Activated CD8-positive, alpha-beta T cell treated with anti-CD3 and anti-CD28 coated beads, Interleukin-2, amount 10 ng/mL, durations not matched to agents 7 days and 5 days (primary cell): Measurements from ENCODE around the gene DPP8. TPM values are rescaled to one million over a fixed set of nuclear protein-coding genes. Genes with fewer than 3 reads are reported as not detected.

Experiments used
- ATAC-seq: fragments of 150-1000 bp; cut with Tn5 transposase; one replicate; pipeline ENCODE4 v1.10.0; 2021; ENCODE audit warnings: moderate library complexity
- CTCF ChIA-PET: fragments of 350-600 bp; sonication (Branson Sonifier 250); formaldehyde crosslinking; loops from one replicate; lab custom pipeline; 2021; ENCODE audit warnings: antibody characterized with exemption; lab: Charles Lee
- POLR2A ChIA-PET: fragments of 350-600 bp; sonication (Branson Sonifier 250); formaldehyde crosslinking; loops from one replicate; lab custom pipeline; 2021; ENCODE audit warnings: antibody characterized with exemption; lab: Charles Lee
- DNase-seq: peaks from one replicate; pipeline ENCODE4 v3.0.0-alpha.2; 2020
- H3K27ac Mint-ChIP-seq: one replicate; pipeline ENCODE4 v1.8.0; 2021; ENCODE audit warnings: mild to moderate bottlenecking, mixed read lengths
- H3K27me3 Mint-ChIP-seq: one replicate; pipeline ENCODE4 v1.8.0; 2021; ENCODE audit warnings: low read depth, mixed read lengths
- H3K36me3 Mint-ChIP-seq: one replicate; pipeline ENCODE4 v1.8.0; 2021; ENCODE audit warnings: low read depth, mixed read lengths
- H3K4me1 Mint-ChIP-seq: one replicate; pipeline ENCODE4 v1.8.0; 2021; ENCODE audit warnings: low read depth, mixed read lengths
- H3K4me3 Mint-ChIP-seq: one replicate; pipeline ENCODE4 v1.8.0; 2021; ENCODE audit warnings: mild to moderate bottlenecking, mixed read lengths
- H3K9me3 Mint-ChIP-seq: one replicate; pipeline ENCODE4 v1.8.0; 2022; ENCODE audit warnings: mixed read lengths; ENCODE audit not compliant: insufficient read depth
- total RNA-seq, 2 experiments: library from RNA; stranded (reverse); gene quantifications; one replicate each; pipeline ENCODE4 v1.2.3, GENCODE V29; 2021

DPP8 gene
- total RNA-seq, 2 experiments from 2014 or later: 44.6 to 46.7 TPM

GRCh38 chr15:65547841-65548240 is 30.4 kb upstream of the DPP8 start:
- Mint-ChIP-seq H3K27ac (no peak overlapping the region), H3K4me3 (no peak overlapping the region), H3K4me1 (peaks cover 15% of the 10 kb centered on the region), H3K36me3 (peaks cover 3% of the 10 kb centered on the region), H3K27me3 (no peaks in the 10 kb centered on the region), H3K9me3 (no peaks in the 10 kb centered on the region)
- no peak for DNase-seq
- ATAC-seq: no peak
- ChIA-PET CTCF (no interaction called here), POLR2A (no interaction called here)

- no peak for DNase-seq
- H3K4me1 Mint-ChIP-seq: peaks cover 6% of the 10 kb centered on the region
- H3K27ac Mint-ChIP-seq: no peak overlapping the region
- POLR2A ChIA-PET: interaction anchor here (1.2 kb wide), 1 partner anchor 10 kb away, joined by 3 read pairs; no protein-coding TSS in a partner anchor
- H3K9me3 Mint-ChIP-seq: no peaks in the 10 kb centered on the region
- peaks cover 2% of the 10 kb centered on the region for H3K36me3 Mint-ChIP-seq
- H3K4me3 Mint-ChIP-seq: no peak overlapping the region
- ATAC-seq: no peak
- H3K27me3 Mint-ChIP-seq: no peaks in the 10 kb centered on the region
- CTCF ChIA-PET: interaction anchor here (1.4 kb wide), 1 partner anchor 23 kb away, joined by 4 read pairs; no protein-coding TSS in a partner anchor
Observed at GRCh38 chr15:65541231-65541820, 23.8 kb upstream of the DPP8 start.

GRCh38 chr15:65540314-65540713 is 22.8 kb upstream of the DPP8 start:
- POLR2A ChIA-PET: interaction anchor here (1.2 to 1.6 kb wide), 2 partner anchors 9 to 24 kb away, joined by 3 to 6 read pairs; no protein-coding TSS in a partner anchor
- CTCF ChIA-PET: interaction anchor here (1.4 kb wide), 1 partner anchor 22 kb away, joined by 4 read pairs; no protein-coding TSS in a partner anchor
- peaks cover 2% of the 10 kb centered on the region for H3K36me3 Mint-ChIP-seq
- H3K4me3 Mint-ChIP-seq: no peak overlapping the region
- H3K9me3 Mint-ChIP-seq: no peaks in the 10 kb centered on the region
- peaks cover 6% of the 10 kb centered on the region for H3K4me1 Mint-ChIP-seq
- no peaks in the 10 kb centered on the region for H3K27me3 Mint-ChIP-seq
- ATAC-seq (no peak), DNase-seq (no peak)
- H3K27ac Mint-ChIP-seq: no peak overlapping the region

- POLR2A ChIA-PET: no interaction called here
- Mint-ChIP-seq H3K36me3 (peaks cover 8% of the 10 kb centered on the region), H3K4me1 (peaks cover 27% of the 10 kb centered on the region), H3K27me3 (no peaks in the 10 kb centered on the region), H3K9me3 (no peaks in the 10 kb centered on the region), H3K27ac (no peak overlapping the region), H3K4me3 (no peak overlapping the region)
- peak; percentile 9 for DNase-seq
- CTCF ChIA-PET: interaction anchor here (2.0 kb wide), 1 partner anchor 18 kb away, joined by 5 read pairs; the partner anchor contains the start of gene DPP8
- no peak for ATAC-seq
Observed at GRCh38 chr15:65535192-65535591, 17.7 kb upstream of the DPP8 start.

GRCh38 chr15:65533057-65533756 is 15.7 kb upstream of the DPP8 start:
- H3K9me3 Mint-ChIP-seq: no peaks in the 10 kb centered on the region
- peaks cover 8% of the 10 kb centered on the region for H3K36me3 Mint-ChIP-seq
- POLR2A ChIA-PET: no interaction called here
- H3K4me3 Mint-ChIP-seq: no peak overlapping the region
- H3K27ac Mint-ChIP-seq: no peak overlapping the region
- DNase-seq: no peak
- no peak for ATAC-seq
- CTCF ChIA-PET: no interaction called here
- H3K27me3 Mint-ChIP-seq: no peaks in the 10 kb centered on the region
- H3K4me1 Mint-ChIP-seq: peaks cover 31% of the 10 kb centered on the region

- no peak overlapping the region for H3K4me3 Mint-ChIP-seq
- H3K4me1 Mint-ChIP-seq: peaks cover 31% of the 10 kb centered on the region
- H3K36me3 Mint-ChIP-seq: peaks cover 6% of the 10 kb centered on the region
- DNase-seq (no peak), ATAC-seq (no peak)
- no peaks in the 10 kb centered on the region for H3K9me3 Mint-ChIP-seq
- H3K27ac Mint-ChIP-seq: no peak overlapping the region
- ChIA-PET CTCF (interaction anchor here (0.6 kb wide), 1 partner anchor 179 kb away, joined by 3 read pairs; no protein-coding TSS in a partner anchor), POLR2A (interaction anchor here (0.6 kb wide), 1 partner anchor 57 kb away, joined by 3 read pairs; no protein-coding TSS in a partner anchor)
- no peaks in the 10 kb centered on the region for H3K27me3 Mint-ChIP-seq
Observed at GRCh38 chr15:65532738-65533051, 15.2 kb upstream of the DPP8 start.

GRCh38 chr15:65530318-65531111 is 13.0 kb upstream of the DPP8 start, which contains the start of gene HACD3:
Gene HACD3, plus strand, starts transcription at chr15:65530463. Its CDS starts 169 bp downstream, at chr15:65530632.
- peak within 1 kb of the TSS; percentile 89 for H3K27ac Mint-ChIP-seq
- CTCF ChIA-PET: interaction anchor here (0.7 to 1.0 kb wide), 3 partner anchors 16 to 233 kb away, joined by 3 read pairs; partner anchors contain the start of gene RNU5B-1
- ATAC-seq: peak; percentile 99
- H3K4me1 Mint-ChIP-seq: peaks cover 31% of the 10 kb centered on the region
- POLR2A ChIA-PET: interaction anchor here (0.6 to 3.8 kb wide), 9 partner anchors 10 to 226 kb away, joined by 3 to 21 read pairs (median 4); partner anchors contain the start of genes DPP8, INTS14 and RNU5B-1
- H3K9me3 Mint-ChIP-seq: no peaks in the 10 kb centered on the region
- peaks cover 6% of the 10 kb centered on the region for H3K36me3 Mint-ChIP-seq
- no peaks in the 10 kb centered on the region for H3K27me3 Mint-ChIP-seq
- peak within 1 kb of the TSS; percentile 83 for H3K4me3 Mint-ChIP-seq
- peak; percentile 90 for DNase-seq

- Mint-ChIP-seq H3K27ac (peak overlapping the region; percentile 89), H3K27me3 (no peaks in the 10 kb centered on the region), H3K4me1 (peaks cover 31% of the 10 kb centered on the region), H3K36me3 (peaks cover 6% of the 10 kb centered on the region), H3K9me3 (no peaks in the 10 kb centered on the region), H3K4me3 (peak overlapping the region; percentile 83)
- POLR2A ChIA-PET: interaction anchor here (1.5 to 3.8 kb wide), 3 partner anchors 12 to 225 kb away, joined by 3 to 21 read pairs (median 8); partner anchors contain the start of genes DPP8 and RNU5B-1
- ATAC-seq: no peak
- no peak for DNase-seq
- CTCF ChIA-PET: no interaction called here
Observed at GRCh38 chr15:65529762-65530317, 12.4 kb upstream of the DPP8 start.

- Mint-ChIP-seq H3K27me3 (no peaks in the 10 kb centered on the region), H3K36me3 (peaks cover 3% of the 10 kb centered on the region), H3K9me3 (no peaks in the 10 kb centered on the region), H3K4me3 (no peak overlapping the region), H3K27ac (no peak overlapping the region), H3K4me1 (peaks cover 26% of the 10 kb centered on the region)
- DNase-seq: peak; percentile 22
- ATAC-seq: no peak
- ChIA-PET CTCF (interaction anchor here (0.8 to 0.9 kb wide), 3 partner anchors 16 to 143 kb away, joined by 3 to 4 read pairs (median 3); no protein-coding TSS in a partner anchor), POLR2A (interaction anchor here (1.5 to 3.8 kb wide), 3 partner anchors 10 to 224 kb away, joined by 3 to 21 read pairs (median 8); partner anchors contain the start of genes DPP8 and RNU5B-1)
Observed at GRCh38 chr15:65528461-65529060, 11.1 kb upstream of the DPP8 start.

- Mint-ChIP-seq H3K4me3 (no peak overlapping the region), H3K27ac (no peak overlapping the region), H3K9me3 (no peaks in the 10 kb centered on the region), H3K27me3 (no peaks in the 10 kb centered on the region), H3K4me1 (peaks cover 9% of the 10 kb centered on the region), H3K36me3 (no peaks in the 10 kb centered on the region)
- DNase-seq: no peak
- POLR2A ChIA-PET: no interaction called here
- CTCF ChIA-PET: no interaction called here
- no peak for ATAC-seq
Observed at GRCh38 chr15:65525622-65526021, 8.1 kb upstream of the DPP8 start.

GRCh38 chr15:65524226-65524625 is 6.7 kb upstream of the DPP8 start:
- H3K36me3 Mint-ChIP-seq: no peaks in the 10 kb centered on the region
- DNase-seq (no peak), ATAC-seq (no peak)
- ChIA-PET POLR2A (no interaction called here), CTCF (no interaction called here)
- H3K9me3 Mint-ChIP-seq: no peaks in the 10 kb centered on the region
- H3K4me3 Mint-ChIP-seq: no peak overlapping the region
- H3K27me3 Mint-ChIP-seq: no peaks in the 10 kb centered on the region
- H3K4me1 Mint-ChIP-seq: peaks cover 3% of the 10 kb centered on the region
- H3K27ac Mint-ChIP-seq: no peak overlapping the region
